Activated T-cell treated with anti-CD3 and anti-CD28 coated beads for 1 hour (primary cell): Measurements from ENCODE around the gene CR1L.
"Not testable (repeated sequence)": the region's sequence is repeated elsewhere in the genome, so short reads cannot be mapped to it uniquely, and the experiment has no call there.

Experiments used
- DNase-seq: peaks from one replicate; pipeline ENCODE4 v3.0.0-alpha.2; 2020; ENCODE audit warnings: low read depth

The CR1L gene

GRCh38 chr1:207646171-207646570 lies 1.2 kb downstream of the CR1L start:
- no peak for DNase-seq

GRCh38 chr1:207646944-207647579 lies 2.1 kb downstream of the CR1L start:
- DNase-seq, result no peak

GRCh38 chr1:207647671-207648333 lies 2.9 kb downstream of the CR1L start:
- DNase-seq, result no peak

- DNase-seq, result no peak
Observed at GRCh38 chr1:207648334-207649209, 3.6 kb downstream of the CR1L start.

- DNase-seq, result no peak
Observed at GRCh38 chr1:207649210-207649753, 4.3 kb downstream of the CR1L start.

GRCh38 chr1:207649865-207650580 lies 5.1 kb downstream of the CR1L start:
- DNase-seq, result no peak

GRCh38 chr1:207651583-207651982 lies 6.7 kb downstream of the CR1L start:
- no peak for DNase-seq

GRCh38 chr1:207654320-207654719 lies 9.4 kb downstream of the CR1L start:
- DNase-seq, result no peak

GRCh38 chr1:207658408-207658807 lies 13.5 kb downstream of the CR1L start:
- DNase-seq, result no peak

GRCh38 chr1:207658904-207659485 lies 14.1 kb downstream of the CR1L start:
- DNase-seq, result no peak

GRCh38 chr1:207659545-207660153 lies 14.7 kb downstream of the CR1L start:
- no peak for DNase-seq

GRCh38 chr1:207661420-207661819 lies 16.5 kb downstream of the CR1L start:
- not testable (repeated sequence) for DNase-seq

- no peak for DNase-seq
Observed at GRCh38 chr1:207666342-207666741, 21.4 kb downstream of the CR1L start.

GRCh38 chr1:207669528-207670009 lies 24.6 kb downstream of the CR1L start:
- DNase-seq, result no peak

GRCh38 chr1:207670192-207670591 lies 25.3 kb downstream of the CR1L start:
- no peak for DNase-seq

- no peak for DNase-seq
Observed at GRCh38 chr1:207670997-207671396, 26.1 kb downstream of the CR1L start.

- no peak for DNase-seq
Observed at GRCh38 chr1:207672522-207673130, 27.7 kb downstream of the CR1L start.

GRCh38 chr1:207673399-207673798 lies 28.5 kb downstream of the CR1L start:
- DNase-seq, result no peak

- no peak for DNase-seq
Observed at GRCh38 chr1:207676153-207676552, 31.2 kb downstream of the CR1L start.

- not testable (repeated sequence) for DNase-seq
Observed at GRCh38 chr1:207680590-207681388, 35.9 kb downstream of the CR1L start.
